ENCODE measurements around the gene CDK18. TPM values are rescaled to one million over a fixed set of nuclear protein-coding genes. Genes with fewer than 3 reads are reported as not detected.

The CDK18 gene
- total RNA-seq, 1 experiment from 2014 or later = 38.5 TPM

GRCh38 chr1:205497351-205497750 lies 7.1 kb upstream of the CDK18 start:
- no CpG with 5 or more reads among the region's 7 CpGs for WGBS (ENCODE audit: extremely low coverage, insufficient read length, low lambda C conversion rate)
- no peak overlapping the region for H3K9ac ChIP-seq (ENCODE audit: extremely low read depth, insufficient read length, low read length)

More at GRCh38 chr1:205497351-205497750, 7.1 kb upstream of the CDK18 start:
- Histone ChIP-seq H2BK5ac (ENCODE audit: insufficient read length, low read length) (no peak overlapping the region), H2BK12ac (ENCODE audit: insufficient read length, low read depth, low read length) (no peak overlapping the region), H3K9me3 (ENCODE audit: control insufficient read depth, low read depth, low read length) (no peaks in the 10 kb centered on the region), H2AK5ac (ENCODE audit: insufficient read length, low read length) (no peak overlapping the region), H2BK15ac (ENCODE audit: low read depth, low read length) (no peak overlapping the region), H3K23ac (ENCODE audit: insufficient read length, low read depth, low read length) (no peak overlapping the region), H3K23me2 (ENCODE audit: insufficient read length, low read depth, low read length, poor library complexity, severe bottlenecking) (no peaks in the 10 kb centered on the region), H3K4me2 (ENCODE audit: insufficient read depth, insufficient read length, low read length) (no peak overlapping the region), H4K8ac (replicated peaks; ENCODE audit: insufficient read length, low read depth, low read length) (no peak overlapping the region), H4K5ac (ENCODE audit: insufficient read length, low read depth, low read length) (no peak overlapping the region), H3T11ph (ENCODE audit: low read length) (no peak overlapping the region), H3K14ac (ENCODE audit: insufficient read depth, low read length) (no peak overlapping the region), H2BK120ac (ENCODE audit: low read depth, low read length, poor library complexity, severe bottlenecking) (no peak overlapping the region), H2AFZ (ENCODE audit: low read length) (no peak overlapping the region), H3K27me3 (ENCODE audit: insufficient read depth, low read length) (no peaks in the 10 kb centered on the region; the same call in 1 of the 2 replicates), H2BK20ac (ENCODE audit: low read depth, low read length, poor library complexity, severe bottlenecking) (no peak overlapping the region), H3K56ac (ENCODE audit: insufficient read length, low read depth, low read length) (no peak overlapping the region), H3K27ac (ENCODE audit: insufficient read length, low read depth, low read length) (no peak overlapping the region), H3K18ac (ENCODE audit: insufficient read length, low read depth, low read length) (no peak overlapping the region), H4K20me1 (ENCODE audit: control insufficient read depth, insufficient read depth, insufficient read length) (no peaks in the 10 kb centered on the region), H4K91ac (ENCODE audit: insufficient read length, low read depth, low read length) (no peak overlapping the region), H3K4me1 (ENCODE audit: insufficient read depth, low read length) (peaks cover 7% of the 10 kb centered on the region; the same call in 1 of the 2 replicates), H3K79me2 (ENCODE audit: insufficient read depth, low read length) (no peaks in the 10 kb centered on the region), H3K4ac (ENCODE audit: low read depth, low read length) (no peak overlapping the region), H3K79me1 (ENCODE audit: insufficient read depth, low read depth, low read length, poor library complexity, severe bottlenecking) (no peaks in the 10 kb centered on the region)
- peaks cover 0 to 2% (median 0%) of the 10 kb centered on the region in 3 experiments; a peak in 1 of 7 replicates for H3K36me3 Mint-ChIP-seq (ENCODE audit: insufficient read depth in 1 of 3, low read depth in 3 of 3)
- H3K4me3 Mint-ChIP-seq = no peak overlapping the region
- no peak for DNase-seq
- H3K4me1 Mint-ChIP-seq = peaks cover 47 to 52% of the 10 kb centered on the region in 2 experiments
- no peak overlapping the region for H3K27ac Mint-ChIP-seq
- TF ChIP-seq CTCF (conservative IDR thresholded peaks at IDR 0.05) = no peak
- H3K9me3 Mint-ChIP-seq = no peaks in the 10 kb centered on the region
- peaks cover 17% of the 10 kb centered on the region for H3K27me3 Mint-ChIP-seq (ENCODE audit: low read depth)
